Stimulated activated CD8-positive, alpha-beta memory T cell treated with anti-CD3 and anti-CD28 coated beads, Interleukin-7, amount 100 ng/mL, for 1 hour (primary cell): ENCODE measurements around the gene POLRMT.
"Not testable (repeated sequence)": the region's sequence is repeated elsewhere in the genome, so short reads cannot be mapped to it uniquely, and the experiment has no call there.

Source experiments
- DNase-seq, 2 donors: peaks; one replicate each; pipeline ENCODE4 v3.0.0-alpha.2; 2020; ENCODE audit warnings: low read depth in 2 of 2

Gene POLRMT

GRCh38 chr19:647566-648284 lies 14.4 kb upstream of the POLRMT start:
- no peak for DNase-seq

GRCh38 chr19:646779-647565 lies 13.6 kb upstream of the POLRMT start:
- DNase-seq: no peak

- no peak for DNase-seq
Measured at GRCh38 chr19:645912-646778, 12.8 kb upstream of the POLRMT start.

GRCh38 chr19:644789-645188 lies 11.5 kb upstream of the POLRMT start:
- no peak for DNase-seq

- no peak for DNase-seq
Measured at GRCh38 chr19:644363-644762, 11.0 kb upstream of the POLRMT start.

GRCh38 chr19:643736-644135 lies 10.4 kb upstream of the POLRMT start:
- DNase-seq: no peak

- no peak for DNase-seq
Measured at GRCh38 chr19:642767-643727, 9.7 kb upstream of the POLRMT start.

- DNase-seq: no peak
Measured at GRCh38 chr19:641702-642101, 8.4 kb upstream of the POLRMT start.

GRCh38 chr19:640606-641189 lies 7.4 kb upstream of the POLRMT start:
- DNase-seq: no peak

- no peak for DNase-seq
Measured at GRCh38 chr19:640161-640558, 6.8 kb upstream of the POLRMT start.

GRCh38 chr19:639253-640160 lies 6.2 kb upstream of the POLRMT start, which contains the start of gene FGF22:
TSS of gene FGF22 (plus strand) at chr19:639879. CDS start at chr19:639926, 47 bp downstream.
- peak; percentile 93 to 94 for DNase-seq

- no peak for DNase-seq
Measured at GRCh38 chr19:638906-639252, 5.5 kb upstream of the POLRMT start.

- DNase-seq: no peak
Measured at GRCh38 chr19:634975-635652, 1.8 kb upstream of the POLRMT start.

GRCh38 chr19:633786-634639 lies 676 bp upstream of the POLRMT start:
- DNase-seq: no peak

GRCh38 chr19:632579-633067 lies 714 bp downstream of the POLRMT start:
- DNase-seq: no peak

GRCh38 chr19:629961-630714 lies 3.2 kb downstream of the POLRMT start:
- no peak for DNase-seq

- not testable (repeated sequence) for DNase-seq
Measured at GRCh38 chr19:629515-629914, 3.8 kb downstream of the POLRMT start.
